Measurements from ENCODE around the gene OR5P2.
"Not testable (repeated sequence)": the region's sequence is repeated elsewhere in the genome, so short reads cannot be mapped to it uniquely, and the experiment has no call there.

OR5P2 gene

GRCh38 chr11:7793233-7793632 lies 3.5 kb downstream of the OR5P2 start:
- Histone ChIP-seq H3K4me3 (IDR thresholded peaks at IDR 0.05; ENCODE audit: insufficient read depth, low read depth, low read length) (no peak overlapping the region), H3K4me2 (no peak overlapping the region), H3K27ac (no peak overlapping the region), H3K4me1 (ENCODE audit: low read depth, poor library complexity, severe bottlenecking) (no peaks in the 10 kb centered on the region), H3K9ac (no peak overlapping the region), H3K36me3 (ENCODE audit: insufficient read depth) (no peaks in the 10 kb centered on the region), H3K27me3 (ENCODE audit: insufficient read depth, low read depth) (no peaks in the 10 kb centered on the region), H3K79me2 (ENCODE audit: insufficient read depth, low read depth) (no peaks in the 10 kb centered on the region), H4K20me1 (ENCODE audit: insufficient read depth) (no peaks in the 10 kb centered on the region), H2AFZ (ENCODE audit: low read depth) (no peak overlapping the region)
- no peak for TF ChIP-seq CTCF (conservative IDR thresholded peaks at IDR 0.05; ENCODE audit: low read depth, low read length)

GRCh38 chr11:7787239-7787638 lies 9.5 kb downstream of the OR5P2 start:
- Histone ChIP-seq H3K9ac (no peak overlapping the region), H3K79me2 (ENCODE audit: insufficient read depth, low read depth) (no peaks in the 10 kb centered on the region), H3K27me3 (ENCODE audit: insufficient read depth, low read depth) (no peaks in the 10 kb centered on the region), H3K4me2 (peak overlapping the region; percentile 34; the same call in 1 of the 2 replicates), H3K27ac (no peak overlapping the region), H3K4me3 (IDR thresholded peaks at IDR 0.05; ENCODE audit: insufficient read depth, low read depth, low read length) (no peak overlapping the region), H3K36me3 (ENCODE audit: insufficient read depth) (no peaks in the 10 kb centered on the region), H3K4me1 (ENCODE audit: low read depth, poor library complexity, severe bottlenecking) (peaks cover 11% of the 10 kb centered on the region), H4K20me1 (ENCODE audit: insufficient read depth) (no peaks in the 10 kb centered on the region), H2AFZ (ENCODE audit: low read depth) (no peak overlapping the region)
- no peak for TF ChIP-seq CTCF (conservative IDR thresholded peaks at IDR 0.05; ENCODE audit: low read depth, low read length)

GRCh38 chr11:7775689-7776088 lies 21.1 kb downstream of the OR5P2 start:
- no peaks in the 10 kb centered on the region for H3K4me1 ChIP-seq (ENCODE audit: low read depth, poor library complexity, severe bottlenecking)
- no peak overlapping the region for H3K9ac ChIP-seq
- no peak overlapping the region for H3K4me3 ChIP-seq (IDR thresholded peaks at IDR 0.05; ENCODE audit: insufficient read depth, low read depth, low read length)
- TF ChIP-seq CTCF (conservative IDR thresholded peaks at IDR 0.05; ENCODE audit: low read depth, low read length), result no peak
- H2AFZ ChIP-seq (ENCODE audit: low read depth), result no peak overlapping the region
- no peaks in the 10 kb centered on the region for H3K27me3 ChIP-seq (ENCODE audit: insufficient read depth, low read depth)
- no peaks in the 10 kb centered on the region for H3K79me2 ChIP-seq (ENCODE audit: insufficient read depth, low read depth)
- H4K20me1 ChIP-seq (ENCODE audit: insufficient read depth), result no peaks in the 10 kb centered on the region
- no peak overlapping the region for H3K4me2 ChIP-seq
- H3K36me3 ChIP-seq (ENCODE audit: insufficient read depth), result no peaks in the 10 kb centered on the region
- H3K27ac ChIP-seq, result no peak overlapping the region

- not testable (repeated sequence) for H3K79me2 ChIP-seq (ENCODE audit: insufficient read depth, low read depth); H3K4me3 ChIP-seq (IDR thresholded peaks at IDR 0.05; ENCODE audit: insufficient read depth, low read depth, low read length); H2AFZ ChIP-seq (ENCODE audit: low read depth); H4K20me1 ChIP-seq (ENCODE audit: insufficient read depth); H3K27ac ChIP-seq; H3K4me2 ChIP-seq; H3K4me1 ChIP-seq (ENCODE audit: low read depth, poor library complexity, severe bottlenecking); H3K27me3 ChIP-seq (ENCODE audit: insufficient read depth, low read depth); H3K9ac ChIP-seq; H3K36me3 ChIP-seq (ENCODE audit: insufficient read depth)
These were observed 32.4 kb downstream of the OR5P2 start for GRCh38 chr11:7764301-7764700.

- H2AFZ ChIP-seq (ENCODE audit: low read depth), result no peak overlapping the region
- H3K27ac ChIP-seq, result no peak overlapping the region
These were observed 37.7 kb downstream of the OR5P2 start for GRCh38 chr11:7759010-7759409.

More at GRCh38 chr11:7759010-7759409, 37.7 kb downstream of the OR5P2 start:
- Histone ChIP-seq H3K79me2 (ENCODE audit: insufficient read depth, low read depth) (no peaks in the 10 kb centered on the region), H4K20me1 (ENCODE audit: insufficient read depth) (no peaks in the 10 kb centered on the region), H3K36me3 (ENCODE audit: insufficient read depth) (no peaks in the 10 kb centered on the region), H3K4me3 (IDR thresholded peaks at IDR 0.05; ENCODE audit: insufficient read depth, low read depth, low read length) (no peak overlapping the region), H3K9ac (no peak overlapping the region), H3K27me3 (ENCODE audit: insufficient read depth, low read depth) (no peaks in the 10 kb centered on the region), H3K4me2 (no peak overlapping the region), H3K4me1 (ENCODE audit: low read depth, poor library complexity, severe bottlenecking) (no peaks in the 10 kb centered on the region)
- no peak for TF ChIP-seq CTCF (conservative IDR thresholded peaks at IDR 0.05; ENCODE audit: low read depth, low read length)

All from KMS-11 (cell line).